Hepatocyte (in vitro differentiated cells): ENCODE measurements around the gene ZBTB20. TPM values are rescaled to one million over a fixed set of nuclear protein-coding genes. Genes with fewer than 3 reads are reported as not detected.
"Not testable (repeated sequence)": the region's sequence is repeated elsewhere in the genome, so short reads cannot be mapped to it uniquely, and the experiment has no call there.

Source experiments
- DNase-seq: peaks from one replicate; pipeline ENCODE4 v3.0.0-alpha.2; 2016; ENCODE audit warnings: low spot score
- H2AFZ ChIP-seq: fragments of 200-600 bp; sonication (generic); 2 replicates; pipeline ENCODE4 v1.6.0; 2016; ENCODE audit warnings: antibody characterized with exemption, mild to moderate bottlenecking
- H3K27ac ChIP-seq: fragments of 200-600 bp; sonication (generic); 2 replicates; pipeline ENCODE4 v1.5.1; 2016; ENCODE audit warnings: mild to moderate bottlenecking
- H3K27me3 ChIP-seq: fragments of 200-600 bp; sonication (generic); 2 replicates; pipeline ENCODE4 v1.6.1; 2016
- H3K36me3 ChIP-seq: fragments of 200-600 bp; sonication (generic); replicated peaks from 2 replicates; pipeline ENCODE4 v1.5.1; 2016; ENCODE audit warnings: low read depth; ENCODE audit not compliant: insufficient read depth
- H3K4me1 ChIP-seq: fragments of 200-600 bp; sonication (generic); 2 replicates; pipeline ENCODE4 v1.5.1; 2016; ENCODE audit warnings: mild to moderate bottlenecking, moderate library complexity; ENCODE audit not compliant: insufficient read depth
- H3K4me2 ChIP-seq: fragments of 200-600 bp; sonication (generic); 2 replicates; pipeline ENCODE4 v1.6.0; 2016
- H3K4me3 ChIP-seq: fragments of 200-600 bp; sonication (generic); 2 replicates; pipeline ENCODE4 v1.5.1; 2016; ENCODE audit warnings: mild to moderate bottlenecking
- H3K79me2 ChIP-seq: fragments of 200-600 bp; sonication (generic); 2 replicates; pipeline ENCODE4 v1.6.0; 2017; ENCODE audit warnings: mild to moderate bottlenecking
- H3K9me2 ChIP-seq: fragments of 200-600 bp; sonication (generic); replicated peaks from 2 replicates; pipeline ENCODE4 v1.6.0; 2017; ENCODE audit warnings: mild to moderate bottlenecking; ENCODE audit not compliant: insufficient read depth
- H3K9me3 ChIP-seq: fragments of 200-600 bp; sonication (generic); 2 replicates; pipeline ENCODE4 v1.5.1; 2016; ENCODE audit warnings: low read depth, mild to moderate bottlenecking
- H4K20me1 ChIP-seq: fragments of 200-600 bp; sonication (generic); 2 replicates; pipeline ENCODE4 v1.6.0; 2016; ENCODE audit warnings: mild to moderate bottlenecking; ENCODE audit not compliant: insufficient read depth, poor library complexity, severe bottlenecking
- CTCF ChIP-seq: fragments of 200-600 bp; sonication (generic); IDR thresholded peaks from 2 replicates; pipeline ENCODE4 v1.5.1; 2016; ENCODE audit warnings: antibody characterized with exemption, mild to moderate bottlenecking; ENCODE audit not compliant: poor library complexity
- EZH2 ChIP-seq: fragments of 200-600 bp; sonication (generic); IDR thresholded peaks from 2 replicates; pipeline ENCODE4 v1.6.1; 2016; ENCODE audit warnings: antibody characterized with exemption, mild to moderate bottlenecking, borderline replicate concordance
- EZH2phosphoT487 ChIP-seq: fragments of 200-600 bp; sonication (generic); IDR thresholded peaks from one replicate; pipeline ENCODE4 v1.6.1; 2018; ENCODE audit warnings: antibody characterized with exemption, mild to moderate bottlenecking, low read depth, moderate library complexity; ENCODE audit not compliant: unreplicated experiment, severe bottlenecking
- WGBS: methylation state at CpG from one replicate; pipeline ENCODE4 v1.1.6; 2016; ENCODE audit warnings: low lambda C conversion rate; ENCODE audit errors: missing lambda C conversion rate; 5-methylcytosine and 5-hydroxymethylcytosine counted together
- polyA plus RNA-seq: library from polyadenylated mRNA; unstranded; fragments of >200 nt; fragmentation: Nextera tagmentation; extraction: Ambion mirVana; gene quantifications from 2 replicates; pipeline ENCODE4 v1.2.1, GENCODE V29; 2016
- total RNA-seq: library from RNA; depleted of rRNA; stranded (reverse); fragments of >200 nt; gene quantifications from 2 replicates; pipeline ENCODE4 v1.2.3, GENCODE V29; 2014

ZBTB20 gene
- total and polyA plus RNA-seq, 2 experiments from 2014 or later: 25.8 to 28.0 TPM

- TF ChIP-seq CTCF (no peak), EZH2 (no peak), EZH2phosphoT487 (no peak)
- Histone ChIP-seq H3K4me3 (no peak overlapping the region), H3K9me3 (peaks cover 4% of the 10 kb centered on the region), H3K4me2 (no peak overlapping the region), H2AFZ (no peak overlapping the region), H4K20me1 (no peaks in the 10 kb centered on the region), H3K79me2 (no peaks in the 10 kb centered on the region), H3K36me3 (no peaks in the 10 kb centered on the region), H3K27ac (no peak overlapping the region), H3K4me1 (no peaks in the 10 kb centered on the region), H3K9me2 (no peaks in the 10 kb centered on the region), H3K27me3 (no peaks in the 10 kb centered on the region)
- WGBS: 76% methylated on average over 4 of the region's 4 CpGs
- DNase-seq: no peak
These were observed 40.2 kb upstream of the ZBTB20 start for GRCh38 chr3:115187149-115187757.

- Histone ChIP-seq H3K9me2 (no peaks in the 10 kb centered on the region), H3K4me3 (no peak overlapping the region), H3K4me1 (no peaks in the 10 kb centered on the region), H2AFZ (no peak overlapping the region), H3K9me3 (peaks cover 4% of the 10 kb centered on the region), H3K36me3 (no peaks in the 10 kb centered on the region), H3K4me2 (no peak overlapping the region), H3K27me3 (no peaks in the 10 kb centered on the region), H4K20me1 (no peaks in the 10 kb centered on the region), H3K27ac (no peak overlapping the region), H3K79me2 (no peaks in the 10 kb centered on the region)
- 85% methylated on average over 6 of the region's 6 CpGs for WGBS
- no peak for TF ChIP-seq CTCF
- no peak for TF ChIP-seq EZH2
- no peak for TF ChIP-seq EZH2phosphoT487
- DNase-seq: no peak
These were observed 39.5 kb upstream of the ZBTB20 start for GRCh38 chr3:115186351-115187148.

GRCh38 chr3:115184859-115185572, 37.9 kb upstream of the ZBTB20 start:
- H3K36me3 ChIP-seq, DNase-seq, H3K27ac ChIP-seq, H3K79me2 ChIP-seq, H3K4me2 ChIP-seq, H3K4me1 ChIP-seq, H3K27me3 ChIP-seq, H4K20me1 ChIP-seq, H3K9me3 ChIP-seq, H3K4me3 ChIP-seq, H2AFZ ChIP-seq, H3K9me2 ChIP-seq: not testable (repeated sequence)
- WGBS: 99% methylated on average over 29 of the region's 32 CpGs

GRCh38 chr3:115178930-115179329, 31.8 kb upstream of the ZBTB20 start:
- 81% methylated on average over 10 of the region's 10 CpGs for WGBS

More at GRCh38 chr3:115178930-115179329, 31.8 kb upstream of the ZBTB20 start:
- not testable (repeated sequence) for H3K9me3 ChIP-seq, H3K4me3 ChIP-seq, H3K27me3 ChIP-seq, H3K9me2 ChIP-seq, H3K4me2 ChIP-seq, H3K79me2 ChIP-seq, H3K27ac ChIP-seq, H3K4me1 ChIP-seq, H2AFZ ChIP-seq, DNase-seq, H4K20me1 ChIP-seq, H3K36me3 ChIP-seq
